CD4-positive, alpha-beta T cell treated with Interleukin-17A for 4 hours (primary cell): ENCODE data around the gene HHIPL1.

ENCODE experiments used
- DNase-seq: peaks from one replicate; pipeline ENCODE4 v3.0.0-alpha.2; 2020; ENCODE audit warnings: mixed read lengths

HHIPL1 gene

GRCh38 chr14:99662846-99663245 is 17.9 kb downstream of the HHIPL1 start:
- no peak for DNase-seq

GRCh38 chr14:99663386-99664057 is 18.6 kb downstream of the HHIPL1 start:
- DNase-seq = no peak

- DNase-seq = no peak
These were observed 19.4 kb downstream of the HHIPL1 start for GRCh38 chr14:99664058-99664936.

GRCh38 chr14:99664937-99665273 is 20.0 kb downstream of the HHIPL1 start:
- DNase-seq = no peak

- DNase-seq = no peak
These were observed 21.6 kb downstream of the HHIPL1 start for GRCh38 chr14:99666533-99666932.

- no peak for DNase-seq
These were observed 22.1 kb downstream of the HHIPL1 start for GRCh38 chr14:99667045-99667444.

- DNase-seq = no peak
These were observed 22.9 kb downstream of the HHIPL1 start for GRCh38 chr14:99667821-99668220.

GRCh38 chr14:99668307-99669295 is 23.7 kb downstream of the HHIPL1 start:
- DNase-seq = no peak

- no peak for DNase-seq
These were observed 25.7 kb downstream of the HHIPL1 start for GRCh38 chr14:99670361-99671234.

GRCh38 chr14:99671235-99672224 is 26.6 kb downstream of the HHIPL1 start:
- DNase-seq = no peak

- peak; percentile 20 for DNase-seq
These were observed 27.8 kb downstream of the HHIPL1 start for GRCh38 chr14:99672506-99673304.

- DNase-seq = no peak
These were observed 28.6 kb downstream of the HHIPL1 start for GRCh38 chr14:99673305-99674063.

GRCh38 chr14:99674064-99674650 is 29.2 kb downstream of the HHIPL1 start:
- DNase-seq = no peak

- DNase-seq = no peak
These were observed 29.9 kb downstream of the HHIPL1 start for GRCh38 chr14:99674776-99675381.

GRCh38 chr14:99675382-99675835 is 30.5 kb downstream of the HHIPL1 start:
- DNase-seq = no peak

GRCh38 chr14:99675951-99676350 is 31.0 kb downstream of the HHIPL1 start:
- DNase-seq = no peak

GRCh38 chr14:99676657-99677056 is 31.7 kb downstream of the HHIPL1 start:
- DNase-seq = peak; percentile 22
